ENCODE data around the gene C22orf39.

C22orf39 gene

GRCh38 chr22:19434829-19435580 lies 12.5 kb downstream of the C22orf39 start:
- no peak overlapping the region for H3K27ac ChIP-seq (ENCODE audit: low read length)
- H3K36me3 ChIP-seq (ENCODE audit: control insufficient read depth in 1 of 2, insufficient read depth in 2 of 2, low read length in 2 of 2), result peaks cover 15 to 28% of the 10 kb centered on the region in 2 donors
- H3K4me1 ChIP-seq (ENCODE audit: control insufficient read depth in 1 of 2, insufficient read depth in 2 of 2, low read length in 2 of 2), result peaks cover 9 to 19% of the 10 kb centered on the region in 2 donors
- H3K9me3 ChIP-seq (ENCODE audit: control insufficient read depth in 1 of 2, low read length in 2 of 2), result no peaks in the 10 kb centered on the region
- no peak overlapping the region for H3K4me3 ChIP-seq (ENCODE audit: low read depth in 1 of 2, low read length in 2 of 2)
- no peaks in the 10 kb centered on the region for H3K27me3 ChIP-seq (ENCODE audit: low read depth, low read length)

GRCh38 chr22:19434401-19434800 lies 13.1 kb downstream of the C22orf39 start:
- H3K27ac ChIP-seq (ENCODE audit: low read length), result no peak overlapping the region
- H3K4me1 ChIP-seq (ENCODE audit: control insufficient read depth in 1 of 2, insufficient read depth in 2 of 2, low read length in 2 of 2), result peaks cover 11 to 25% of the 10 kb centered on the region in 2 donors
- no peaks in the 10 kb centered on the region for H3K9me3 ChIP-seq (ENCODE audit: control insufficient read depth in 1 of 2, low read length in 2 of 2)
- no peaks in the 10 kb centered on the region for H3K27me3 ChIP-seq (ENCODE audit: low read depth, low read length)
- H3K36me3 ChIP-seq (ENCODE audit: control insufficient read depth in 1 of 2, insufficient read depth in 2 of 2, low read length in 2 of 2), result peaks cover 15 to 26% of the 10 kb centered on the region in 2 donors
- H3K4me3 ChIP-seq (ENCODE audit: low read depth in 1 of 2, low read length in 2 of 2), result no peak overlapping the region

GRCh38 chr22:19432133-19432851 lies 15.2 kb downstream of the C22orf39 start, which contains the start of gene MRPL40:
MRPL40 (plus strand) TSS chr22:19432545; CDS start chr22:19432555, 10 bp downstream.
- H3K27ac ChIP-seq (ENCODE audit: low read length), result peak within 1 kb of the TSS; percentile 96
- H3K4me3 ChIP-seq (ENCODE audit: low read depth in 1 of 2, low read length in 2 of 2), result peak within 1 kb of the TSS; percentile 83 to 99
- H3K9me3 ChIP-seq (ENCODE audit: control insufficient read depth in 1 of 2, low read length in 2 of 2), result no peaks in the 10 kb centered on the region
- peaks cover 11 to 35% of the 10 kb centered on the region in 2 donors for H3K4me1 ChIP-seq (ENCODE audit: control insufficient read depth in 1 of 2, insufficient read depth in 2 of 2, low read length in 2 of 2)
- H3K36me3 ChIP-seq (ENCODE audit: control insufficient read depth in 1 of 2, insufficient read depth in 2 of 2, low read length in 2 of 2), result peaks cover 15 to 26% of the 10 kb centered on the region in 2 donors
- H3K27me3 ChIP-seq (ENCODE audit: low read depth, low read length), result no peaks in the 10 kb centered on the region

GRCh38 chr22:19431649-19432132 lies 15.8 kb downstream of the C22orf39 start, which contains the start of gene HIRA:
HIRA (minus strand) TSS chr22:19431733; CDS start chr22:19431476, 257 bp downstream.
- Histone ChIP-seq H3K4me1 (ENCODE audit: control insufficient read depth in 1 of 2, insufficient read depth in 2 of 2, low read length in 2 of 2) (peaks cover 11 to 35% of the 10 kb centered on the region in 2 donors), H3K27me3 (ENCODE audit: low read depth, low read length) (no peaks in the 10 kb centered on the region), H3K36me3 (ENCODE audit: control insufficient read depth in 1 of 2, insufficient read depth in 2 of 2, low read length in 2 of 2) (peaks cover 15 to 24% of the 10 kb centered on the region in 2 donors), H3K9me3 (ENCODE audit: control insufficient read depth in 1 of 2, low read length in 2 of 2) (no peaks in the 10 kb centered on the region), H3K4me3 (ENCODE audit: low read depth in 1 of 2, low read length in 2 of 2) (peak within 1 kb of the TSS; percentile 93 to 99), H3K27ac (ENCODE audit: low read length) (peak within 1 kb of the TSS; percentile 96)

GRCh38 chr22:19430890-19431541 lies 16.5 kb downstream of the C22orf39 start:
- H3K9me3 ChIP-seq (ENCODE audit: control insufficient read depth in 1 of 2, low read length in 2 of 2), result no peaks in the 10 kb centered on the region
- no peaks in the 10 kb centered on the region for H3K27me3 ChIP-seq (ENCODE audit: low read depth, low read length)
- H3K4me1 ChIP-seq (ENCODE audit: control insufficient read depth in 1 of 2, insufficient read depth in 2 of 2, low read length in 2 of 2), result peaks cover 11 to 35% of the 10 kb centered on the region in 2 donors
- H3K27ac ChIP-seq (ENCODE audit: low read length), result peak overlapping the region; percentile 56
- peaks cover 15 to 20% of the 10 kb centered on the region in 2 donors for H3K36me3 ChIP-seq (ENCODE audit: control insufficient read depth in 1 of 2, insufficient read depth in 2 of 2, low read length in 2 of 2)
- H3K4me3 ChIP-seq (ENCODE audit: low read depth in 1 of 2, low read length in 2 of 2), result peak overlapping the region; percentile 93 to 99

- Histone ChIP-seq H3K27me3 (ENCODE audit: low read depth, low read length) (no peaks in the 10 kb centered on the region), H3K36me3 (ENCODE audit: control insufficient read depth in 1 of 2, insufficient read depth in 2 of 2, low read length in 2 of 2) (peaks cover 9 to 13% of the 10 kb centered on the region in 2 donors), H3K9me3 (ENCODE audit: control insufficient read depth in 1 of 2, low read length in 2 of 2) (no peaks in the 10 kb centered on the region), H3K4me1 (ENCODE audit: control insufficient read depth in 1 of 2, insufficient read depth in 2 of 2, low read length in 2 of 2) (peaks cover 11 to 35% of the 10 kb centered on the region in 2 donors), H3K4me3 (ENCODE audit: low read depth in 1 of 2, low read length in 2 of 2) (peak overlapping the region; percentile 93 to 99), H3K27ac (ENCODE audit: low read length) (peak overlapping the region; percentile 56)
Observed at GRCh38 chr22:19429950-19430889, 17.3 kb downstream of the C22orf39 start.

GRCh38 chr22:19424186-19424500 lies 23.4 kb downstream of the C22orf39 start:
- Histone ChIP-seq H3K27ac (ENCODE audit: low read length) (no peak overlapping the region), H3K27me3 (ENCODE audit: low read depth, low read length) (no peaks in the 10 kb centered on the region), H3K4me1 (ENCODE audit: control insufficient read depth in 1 of 2, insufficient read depth in 2 of 2, low read length in 2 of 2) (peaks cover 0 to 18% of the 10 kb centered on the region in 2 donors), H3K36me3 (ENCODE audit: control insufficient read depth in 1 of 2, insufficient read depth in 2 of 2, low read length in 2 of 2) (no peaks in the 10 kb centered on the region), H3K4me3 (ENCODE audit: low read depth in 1 of 2, low read length in 2 of 2) (no peak overlapping the region), H3K9me3 (ENCODE audit: control insufficient read depth in 1 of 2, low read length in 2 of 2) (no peaks in the 10 kb centered on the region)

GRCh38 chr22:19422440-19423301 lies 24.8 kb downstream of the C22orf39 start:
- H3K4me3 ChIP-seq (ENCODE audit: low read depth in 1 of 2, low read length in 2 of 2), result no peak overlapping the region
- peaks cover 0 to 11% of the 10 kb centered on the region in 2 donors for H3K4me1 ChIP-seq (ENCODE audit: control insufficient read depth in 1 of 2, insufficient read depth in 2 of 2, low read length in 2 of 2)
- no peak overlapping the region for H3K27ac ChIP-seq (ENCODE audit: low read length)
- no peaks in the 10 kb centered on the region for H3K27me3 ChIP-seq (ENCODE audit: low read depth, low read length)
- H3K36me3 ChIP-seq (ENCODE audit: control insufficient read depth in 1 of 2, insufficient read depth in 2 of 2, low read length in 2 of 2), result no peaks in the 10 kb centered on the region
- H3K9me3 ChIP-seq (ENCODE audit: control insufficient read depth in 1 of 2, low read length in 2 of 2), result no peaks in the 10 kb centered on the region

- Histone ChIP-seq H3K4me1 (ENCODE audit: control insufficient read depth in 1 of 2, insufficient read depth in 2 of 2, low read length in 2 of 2) (peaks cover 0 to 11% of the 10 kb centered on the region in 2 donors), H3K27me3 (ENCODE audit: low read depth, low read length) (no peaks in the 10 kb centered on the region), H3K27ac (ENCODE audit: low read length) (no peak overlapping the region)
Observed at GRCh38 chr22:19420321-19420720, 27.2 kb downstream of the C22orf39 start.

More at GRCh38 chr22:19420321-19420720, 27.2 kb downstream of the C22orf39 start:
- Histone ChIP-seq H3K36me3 (ENCODE audit: control insufficient read depth in 1 of 2, insufficient read depth in 2 of 2, low read length in 2 of 2) (no peaks in the 10 kb centered on the region), H3K4me3 (ENCODE audit: low read depth in 1 of 2, low read length in 2 of 2) (no peak overlapping the region), H3K9me3 (ENCODE audit: control insufficient read depth in 1 of 2, low read length in 2 of 2) (no peaks in the 10 kb centered on the region)

All from muscle layer of duodenum (tissue), 2 donors.